Measurements from ENCODE around the gene PSMD12.
A peak's percentile ranks its signal among the peaks of the same experiment; 100 is the strongest.
"Not testable (repeated sequence)": the region's sequence is repeated elsewhere in the genome, so short reads cannot be mapped to it uniquely, and the experiment has no call there.

The PSMD12 gene

GRCh38 chr17:67305446-67306235, 60.7 kb downstream of the PSMD12 start:
- DNase-seq: not testable (repeated sequence)

- no peak for DNase-seq
Observed at GRCh38 chr17:67297454-67297960, 68.9 kb downstream of the PSMD12 start.

GRCh38 chr17:67294451-67295199, 71.8 kb downstream of the PSMD12 start:
- no peak for DNase-seq

- DNase-seq: peak; percentile 13
Observed at GRCh38 chr17:67293251-67294203, 72.8 kb downstream of the PSMD12 start.

GRCh38 chr17:67290711-67291291, 75.6 kb downstream of the PSMD12 start:
- DNase-seq: no peak

- DNase-seq: no peak
Observed at GRCh38 chr17:67290244-67290643, 76.1 kb downstream of the PSMD12 start.

- peak; percentile 59 for DNase-seq
Observed at GRCh38 chr17:67289181-67289876, 77.0 kb downstream of the PSMD12 start.
